GM10248 (cell line): Measurements from ENCODE around the gene CYP46A1.

Experiments used
- CTCF ChIA-PET: fragments of 300-600 bp; sonication (Branson Sonifier 250); formaldehyde crosslinking; extraction: SDS; loops from one replicate; lab custom pipeline; 2021; ENCODE audit warnings: antibody characterized with exemption; lab: Yijun Ruan, JAX
- POLR2A ChIA-PET: fragments of 350-650 bp; sonication (Branson Sonifier 250); formaldehyde crosslinking; extraction: SDS; loops from one replicate; lab custom pipeline; 2020; ENCODE audit warnings: antibody characterized with exemption; lab: Yijun Ruan, JAX
- DNase-seq: peaks from one replicate; pipeline ENCODE4 v3.0.0; 2012; ENCODE audit errors: extremely low spot score
- TF ChIP-seq, protein P1 (sequence below): IDR thresholded peaks from 2 replicates; pipeline ENCODE4 v1.5.1; 2012; ENCODE audit warnings: mild to moderate bottlenecking, low read depth; ENCODE audit errors: extremely low read depth, missing control alignments, control extremely low read depth

Gene CYP46A1

DNA sequence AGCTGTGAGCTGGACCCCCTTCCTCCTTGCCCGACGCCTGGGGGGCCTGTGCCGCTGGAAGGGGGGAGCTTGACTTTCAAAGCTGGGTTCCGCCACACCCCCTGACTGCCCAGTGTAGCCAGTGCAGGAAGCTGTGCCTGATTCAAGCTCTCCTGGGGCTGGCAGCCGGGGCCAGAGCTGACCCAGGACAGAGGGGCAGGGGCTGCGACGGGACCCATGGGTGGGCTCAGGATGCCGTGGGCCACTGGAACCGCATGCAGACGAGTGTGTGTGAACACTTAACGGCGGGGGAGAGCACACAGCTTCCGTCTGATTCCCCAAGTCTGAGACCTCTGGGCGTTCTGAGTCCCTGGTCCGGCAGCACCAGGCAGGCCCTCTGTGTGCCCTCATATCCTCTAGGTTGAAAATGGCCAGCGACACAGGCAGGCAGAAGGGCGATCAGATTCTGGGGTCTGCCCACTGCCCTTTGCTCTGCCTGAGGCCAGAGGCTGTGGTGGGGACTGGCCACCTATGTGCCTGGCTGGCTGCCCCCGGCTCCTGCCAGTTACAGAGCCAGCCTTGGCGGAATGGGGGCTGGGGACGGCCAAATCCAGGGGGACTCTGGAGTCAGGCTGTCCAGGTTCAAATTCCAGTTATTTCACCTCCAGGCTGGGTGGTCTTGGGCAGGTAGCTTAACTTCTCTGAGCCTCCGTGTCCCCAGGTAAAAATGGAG lies 54.0 kb downstream of the CYP46A1 start:
- TF ChIP-seq, protein P1, sequence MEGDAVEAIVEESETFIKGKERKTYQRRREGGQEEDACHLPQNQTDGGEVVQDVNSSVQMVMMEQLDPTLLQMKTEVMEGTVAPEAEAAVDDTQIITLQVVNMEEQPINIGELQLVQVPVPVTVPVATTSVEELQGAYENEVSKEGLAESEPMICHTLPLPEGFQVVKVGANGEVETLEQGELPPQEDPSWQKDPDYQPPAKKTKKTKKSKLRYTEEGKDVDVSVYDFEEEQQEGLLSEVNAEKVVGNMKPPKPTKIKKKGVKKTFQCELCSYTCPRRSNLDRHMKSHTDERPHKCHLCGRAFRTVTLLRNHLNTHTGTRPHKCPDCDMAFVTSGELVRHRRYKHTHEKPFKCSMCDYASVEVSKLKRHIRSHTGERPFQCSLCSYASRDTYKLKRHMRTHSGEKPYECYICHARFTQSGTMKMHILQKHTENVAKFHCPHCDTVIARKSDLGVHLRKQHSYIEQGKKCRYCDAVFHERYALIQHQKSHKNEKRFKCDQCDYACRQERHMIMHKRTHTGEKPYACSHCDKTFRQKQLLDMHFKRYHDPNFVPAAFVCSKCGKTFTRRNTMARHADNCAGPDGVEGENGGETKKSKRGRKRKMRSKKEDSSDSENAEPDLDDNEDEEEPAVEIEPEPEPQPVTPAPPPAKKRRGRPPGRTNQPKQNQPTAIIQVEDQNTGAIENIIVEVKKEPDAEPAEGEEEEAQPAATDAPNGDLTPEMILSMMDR: no peak
- POLR2A ChIA-PET: no interaction called here
- CTCF ChIA-PET: interaction anchor here (1.5 kb wide), 1 partner anchor 8 kb away, joined by 4 read pairs; no protein-coding TSS in a partner anchor
- DNase-seq: no peak

DNA sequence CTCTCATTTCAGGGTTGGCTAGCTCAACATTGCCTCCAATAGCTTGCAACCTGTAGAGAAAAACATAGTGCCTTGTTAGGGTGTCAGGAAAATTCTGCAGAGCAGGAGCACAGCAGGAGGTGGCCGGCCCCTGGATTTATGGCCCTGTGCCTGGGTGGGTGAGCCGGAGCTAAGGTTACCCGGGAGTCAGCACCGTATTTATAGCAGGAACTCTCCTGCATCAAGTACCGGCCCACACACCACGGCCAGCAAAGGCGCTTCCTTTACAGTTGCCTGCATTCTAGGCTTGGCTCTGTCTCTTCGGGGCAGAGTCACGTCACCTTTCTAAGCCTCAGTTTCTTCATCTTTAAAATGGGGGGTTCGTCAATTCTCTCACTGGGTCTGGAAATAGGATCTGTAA lies 56.3 kb downstream of the CYP46A1 start:
- POLR2A ChIA-PET: no interaction called here
- no peak for DNase-seq
- TF ChIP-seq, protein P1: no peak
- CTCF ChIA-PET: interaction anchor here (0.8 to 2.6 kb wide), 3 partner anchors 9 to 56 kb away, joined by 3 to 14 read pairs (median 4); partner anchors contain the start of gene CYP46A1

DNA sequence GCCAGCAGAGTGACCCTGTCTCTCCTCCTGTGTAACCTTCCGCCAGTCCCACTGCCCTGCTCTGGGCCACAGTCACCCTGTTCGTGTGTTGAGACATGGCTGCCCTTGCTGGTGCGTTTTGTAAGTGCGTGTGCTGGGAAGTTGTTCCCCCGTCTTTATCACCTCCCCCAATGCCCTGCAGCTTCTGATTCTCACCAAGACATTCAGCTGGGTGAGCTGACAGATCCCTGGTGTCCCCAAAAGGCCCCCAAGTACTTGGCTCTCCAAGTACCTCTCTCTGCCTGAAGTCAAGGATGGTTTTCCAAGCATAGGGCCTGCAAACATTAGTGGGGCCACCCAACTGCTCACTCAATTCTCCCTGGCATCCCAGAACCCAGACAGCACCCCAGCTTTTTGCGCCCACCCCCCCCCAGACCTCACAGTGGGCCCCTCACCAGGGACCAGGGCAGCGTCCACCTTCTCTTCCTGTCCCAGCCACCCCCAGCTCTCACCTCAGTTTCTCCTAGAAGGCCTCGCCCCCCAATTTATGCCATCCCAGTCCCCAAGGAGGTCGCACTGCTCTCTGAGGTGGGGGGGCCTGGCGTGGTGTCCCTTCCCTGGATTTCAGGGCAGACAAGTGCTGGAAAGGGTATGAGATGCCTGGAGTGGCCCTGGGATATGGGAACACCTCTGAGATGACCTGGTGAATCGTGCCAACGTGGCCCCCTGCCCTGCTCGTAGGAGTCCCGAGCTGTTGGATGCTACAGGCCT lies 57.3 kb downstream of the CYP46A1 start:
- CTCF ChIA-PET: interaction anchor here (2.6 kb wide), 1 partner anchor 11 kb away, joined by 14 read pairs; no protein-coding TSS in a partner anchor
- POLR2A ChIA-PET: no interaction called here
- TF ChIP-seq, protein P1: no peak
- DNase-seq: no peak

GRCh38 chr14:99742074-99742473 lies 58.0 kb downstream of the CYP46A1 start:
- ChIA-PET POLR2A (no interaction called here), CTCF (interaction anchor here (1.6 kb wide), 1 partner anchor 12 kb away, joined by 6 read pairs; no protein-coding TSS in a partner anchor)
- DNase-seq: no peak
- TF ChIP-seq, protein P1: no peak

DNA sequence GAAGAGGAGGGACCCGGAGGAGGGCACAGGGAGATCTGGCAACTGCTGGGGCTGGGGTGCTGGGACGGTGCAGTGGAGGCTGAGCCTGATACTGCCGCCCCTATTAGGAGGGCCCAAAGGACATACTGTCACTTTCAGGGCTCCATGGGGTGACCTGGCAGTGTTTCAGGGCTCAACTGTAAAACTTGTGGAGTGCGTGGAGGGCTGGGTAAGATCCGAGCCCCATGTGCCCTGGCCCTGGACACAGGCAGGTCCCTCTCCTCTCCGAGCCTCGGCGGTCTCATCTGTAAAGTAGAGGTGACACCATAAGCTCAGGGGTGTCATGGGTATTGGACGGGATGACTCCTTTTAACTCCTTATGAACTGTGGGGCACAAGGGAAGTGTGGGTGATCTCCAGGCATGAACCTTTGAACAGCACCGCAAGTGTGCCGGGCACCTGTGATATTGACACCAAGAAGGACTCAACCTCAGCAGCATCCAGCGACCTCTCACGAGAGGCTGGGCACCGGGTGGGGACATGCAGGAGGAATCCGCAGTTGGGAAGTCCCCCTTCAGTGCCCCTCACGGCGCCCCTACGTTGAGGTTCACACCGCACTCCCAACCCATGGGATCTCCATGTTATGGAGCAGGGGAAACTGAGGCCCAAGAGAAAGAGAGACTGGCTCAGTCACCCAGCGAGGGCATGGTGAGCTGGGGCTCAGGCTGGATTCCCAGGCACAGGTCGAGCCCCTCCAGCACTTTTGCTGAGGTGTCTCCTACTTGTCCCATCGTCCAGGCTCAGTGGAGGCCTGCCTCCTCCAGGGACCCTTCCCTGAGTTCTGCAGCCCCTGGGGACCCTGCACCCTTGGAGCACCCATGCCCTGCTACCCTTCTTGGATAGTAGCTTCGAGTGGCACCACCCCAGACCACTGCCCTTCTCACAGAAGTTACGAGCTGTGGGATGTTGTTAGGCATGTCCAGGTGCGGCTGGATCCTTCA lies 58.7 kb downstream of the CYP46A1 start:
- DNase-seq: no peak
- CTCF ChIA-PET: interaction anchor here (0.9 to 1.6 kb wide), 2 partner anchors 9 to 13 kb away, joined by 3 to 6 read pairs; no protein-coding TSS in a partner anchor
- TF ChIP-seq, protein P1: no peak
- POLR2A ChIA-PET: no interaction called here
